Measurements from ENCODE around the gene PRKAR1B. TPM values are rescaled to one million over a fixed set of nuclear protein-coding genes. Genes with fewer than 3 reads are reported as not detected.
"Not testable (repeated sequence)": the region's sequence is repeated elsewhere in the genome, so short reads cannot be mapped to it uniquely, and the experiment has no call there.

PRKAR1B gene
- total RNA-seq, 2 experiments from 2014 or later, result 15.5 to 15.8 TPM

GRCh38 chr7:553636-554111, 173.4 kb downstream of the PRKAR1B start:
- Mint-ChIP-seq H3K9me3 (no peaks in the 10 kb centered on the region), H3K27me3 (ENCODE audit: low read depth) (no peaks in the 10 kb centered on the region), H3K4me1 (ENCODE audit: low read depth) (no peaks in the 10 kb centered on the region), H3K27ac (no peak overlapping the region), H3K36me3 (ENCODE audit: low read depth) (peaks cover 8% of the 10 kb centered on the region), H3K4me3 (no peak overlapping the region)
- CTCF ChIA-PET, result interaction anchor here (1.1 kb wide), 1 partner anchor 318 kb away, joined by 3 read pairs; no protein-coding TSS in a partner anchor
- intact Hi-C loops (cut with micrococcal nuclease), result no loop called here
- no peak for DNase-seq

GRCh38 chr7:552868-553635, 174.0 kb downstream of the PRKAR1B start:
- Mint-ChIP-seq H3K27ac (no peak overlapping the region), H3K9me3 (no peaks in the 10 kb centered on the region), H3K27me3 (ENCODE audit: low read depth) (no peaks in the 10 kb centered on the region), H3K4me3 (no peak overlapping the region), H3K36me3 (ENCODE audit: low read depth) (peaks cover 10% of the 10 kb centered on the region), H3K4me1 (ENCODE audit: low read depth) (no peaks in the 10 kb centered on the region)
- intact Hi-C loops (cut with micrococcal nuclease), result no loop called here
- no peak for DNase-seq
- CTCF ChIA-PET, result interaction anchor here (1.1 kb wide), 1 partner anchor 318 kb away, joined by 3 read pairs; no protein-coding TSS in a partner anchor

GRCh38 chr7:552151-552867, 174.8 kb downstream of the PRKAR1B start:
- CTCF ChIA-PET, result interaction anchor here (1.1 kb wide), 1 partner anchor 319 kb away, joined by 3 read pairs; no protein-coding TSS in a partner anchor

GRCh38 chr7:551615-551970, 175.5 kb downstream of the PRKAR1B start:
- H3K27ac Mint-ChIP-seq; H3K27me3 Mint-ChIP-seq (ENCODE audit: low read depth); DNase-seq; intact Hi-C loops (cut with micrococcal nuclease); H3K4me1 Mint-ChIP-seq (ENCODE audit: low read depth); CTCF ChIA-PET; H3K9me3 Mint-ChIP-seq; H3K4me3 Mint-ChIP-seq: not testable (repeated sequence)
- H3K36me3 Mint-ChIP-seq (ENCODE audit: low read depth), result peaks cover 11% of the 10 kb centered on the region

More at GRCh38 chr7:552151-552867, 174.8 kb downstream of the PRKAR1B start:
- H3K4me3 Mint-ChIP-seq; DNase-seq; H3K36me3 Mint-ChIP-seq (ENCODE audit: low read depth); H3K27me3 Mint-ChIP-seq (ENCODE audit: low read depth); intact Hi-C loops (cut with micrococcal nuclease); H3K9me3 Mint-ChIP-seq; H3K4me1 Mint-ChIP-seq (ENCODE audit: low read depth); H3K27ac Mint-ChIP-seq: not testable (repeated sequence)

GRCh38 chr7:550881-551614, 176.0 kb downstream of the PRKAR1B start:
- H3K4me3 Mint-ChIP-seq, result no peak overlapping the region
- H3K36me3 Mint-ChIP-seq (ENCODE audit: low read depth), result peaks cover 11% of the 10 kb centered on the region
- intact Hi-C loops (cut with micrococcal nuclease), result no loop called here
- CTCF ChIA-PET, result no interaction called here
- no peaks in the 10 kb centered on the region for H3K27me3 Mint-ChIP-seq (ENCODE audit: low read depth)
- no peaks in the 10 kb centered on the region for H3K4me1 Mint-ChIP-seq (ENCODE audit: low read depth)
- H3K9me3 Mint-ChIP-seq, result no peaks in the 10 kb centered on the region
- no peak for DNase-seq
- no peak overlapping the region for H3K27ac Mint-ChIP-seq

- H3K9me3 Mint-ChIP-seq, result peaks cover 5% of the 10 kb centered on the region
- CTCF ChIA-PET, result no interaction called here
Measured at GRCh38 chr7:549891-550625, 177.0 kb downstream of the PRKAR1B start.

GRCh38 chr7:549066-549890, 177.8 kb downstream of the PRKAR1B start:
- H3K9me3 Mint-ChIP-seq, result peaks cover 5% of the 10 kb centered on the region
- H3K27ac Mint-ChIP-seq, result no peak overlapping the region
- peaks cover 7% of the 10 kb centered on the region for H3K36me3 Mint-ChIP-seq (ENCODE audit: low read depth)
- intact Hi-C loops (cut with micrococcal nuclease), result no loop called here
- no peak for DNase-seq
- H3K4me1 Mint-ChIP-seq (ENCODE audit: low read depth), result no peaks in the 10 kb centered on the region
- CTCF ChIA-PET, result no interaction called here
- no peaks in the 10 kb centered on the region for H3K27me3 Mint-ChIP-seq (ENCODE audit: low read depth)
- H3K4me3 Mint-ChIP-seq, result no peak overlapping the region

More at GRCh38 chr7:549891-550625, 177.0 kb downstream of the PRKAR1B start:
- Mint-ChIP-seq H3K27me3 (ENCODE audit: low read depth) (no peaks in the 10 kb centered on the region), H3K36me3 (ENCODE audit: low read depth) (peaks cover 7% of the 10 kb centered on the region), H3K27ac (no peak overlapping the region), H3K4me3 (no peak overlapping the region), H3K4me1 (ENCODE audit: low read depth) (no peaks in the 10 kb centered on the region)
- intact Hi-C loops (cut with micrococcal nuclease), result no loop called here
- no peak for DNase-seq

GRCh38 chr7:548401-548800, 178.7 kb downstream of the PRKAR1B start:
- no peak for DNase-seq
- H3K27ac Mint-ChIP-seq, result no peak overlapping the region
- CTCF ChIA-PET, result no interaction called here
- H3K27me3 Mint-ChIP-seq (ENCODE audit: low read depth), result no peaks in the 10 kb centered on the region
- H3K4me1 Mint-ChIP-seq (ENCODE audit: low read depth), result no peaks in the 10 kb centered on the region
- peaks cover 5% of the 10 kb centered on the region for H3K9me3 Mint-ChIP-seq
- intact Hi-C loops (cut with micrococcal nuclease), result no loop called here
- H3K4me3 Mint-ChIP-seq, result no peak overlapping the region
- H3K36me3 Mint-ChIP-seq (ENCODE audit: low read depth), result peaks cover 7% of the 10 kb centered on the region

GRCh38 chr7:545470-545869, 181.6 kb downstream of the PRKAR1B start:
- H3K27me3 Mint-ChIP-seq (ENCODE audit: low read depth), result no peaks in the 10 kb centered on the region
- peaks cover 7% of the 10 kb centered on the region for H3K36me3 Mint-ChIP-seq (ENCODE audit: low read depth)
- no peak overlapping the region for H3K27ac Mint-ChIP-seq
- intact Hi-C loops (cut with micrococcal nuclease), result no loop called here
- H3K9me3 Mint-ChIP-seq, result peaks cover 9% of the 10 kb centered on the region
- no peak for DNase-seq
- no peaks in the 10 kb centered on the region for H3K4me1 Mint-ChIP-seq (ENCODE audit: low read depth)
- H3K4me3 Mint-ChIP-seq, result no peak overlapping the region
- CTCF ChIA-PET, result no interaction called here

GRCh38 chr7:544338-545221, 182.5 kb downstream of the PRKAR1B start:
- Mint-ChIP-seq H3K4me1 (ENCODE audit: low read depth) (no peaks in the 10 kb centered on the region), H3K9me3 (peaks cover 10% of the 10 kb centered on the region), H3K36me3 (ENCODE audit: low read depth) (peaks cover 7% of the 10 kb centered on the region), H3K4me3 (no peak overlapping the region), H3K27me3 (ENCODE audit: low read depth) (no peaks in the 10 kb centered on the region), H3K27ac (no peak overlapping the region)
- DNase-seq, result no peak
- intact Hi-C loops (cut with micrococcal nuclease), result no loop called here
- CTCF ChIA-PET, result no interaction called here

Data from activated naive CD4-positive, alpha-beta T cell treated with anti-CD3 and anti-CD28 coated beads for 36 hours (primary cell).